ENCODE data around the gene OTULIN.

DNA sequence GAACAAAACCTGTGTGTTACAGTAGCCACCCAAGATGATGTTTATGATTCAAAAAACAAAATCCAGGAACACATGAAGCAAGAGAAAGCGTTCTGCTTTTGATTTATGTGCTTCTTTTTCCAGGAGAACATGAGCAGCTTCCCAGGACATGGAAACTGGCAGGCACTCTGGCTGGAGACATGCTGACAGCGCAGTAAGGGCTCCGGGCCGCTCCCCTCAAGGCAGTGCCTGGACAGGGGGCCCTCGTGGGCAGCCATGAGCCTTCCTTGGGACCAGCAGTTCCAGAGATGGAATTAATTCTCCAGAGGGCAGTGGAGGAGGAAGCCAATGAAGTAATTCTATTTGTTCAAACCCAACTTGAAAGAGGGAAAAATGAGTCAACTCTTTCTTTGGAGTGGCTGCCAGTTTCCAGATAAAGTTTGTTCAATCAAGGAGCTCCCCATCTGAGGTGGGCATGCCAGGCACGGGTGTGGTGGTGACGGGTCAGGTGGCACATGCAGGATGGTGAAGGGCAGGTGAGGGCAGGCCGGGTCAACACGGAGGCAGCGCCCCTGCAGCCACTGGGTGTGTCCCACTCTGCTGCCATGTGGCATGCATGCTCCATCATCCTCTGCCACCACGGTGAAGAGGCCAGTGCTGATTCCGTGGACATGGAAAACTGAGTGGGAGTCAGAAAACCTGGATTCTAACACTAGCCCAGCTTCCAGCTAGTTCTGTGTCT lies 83.8 kb downstream of the OTULIN start:
- TF ChIP-seq, protein P1, sequence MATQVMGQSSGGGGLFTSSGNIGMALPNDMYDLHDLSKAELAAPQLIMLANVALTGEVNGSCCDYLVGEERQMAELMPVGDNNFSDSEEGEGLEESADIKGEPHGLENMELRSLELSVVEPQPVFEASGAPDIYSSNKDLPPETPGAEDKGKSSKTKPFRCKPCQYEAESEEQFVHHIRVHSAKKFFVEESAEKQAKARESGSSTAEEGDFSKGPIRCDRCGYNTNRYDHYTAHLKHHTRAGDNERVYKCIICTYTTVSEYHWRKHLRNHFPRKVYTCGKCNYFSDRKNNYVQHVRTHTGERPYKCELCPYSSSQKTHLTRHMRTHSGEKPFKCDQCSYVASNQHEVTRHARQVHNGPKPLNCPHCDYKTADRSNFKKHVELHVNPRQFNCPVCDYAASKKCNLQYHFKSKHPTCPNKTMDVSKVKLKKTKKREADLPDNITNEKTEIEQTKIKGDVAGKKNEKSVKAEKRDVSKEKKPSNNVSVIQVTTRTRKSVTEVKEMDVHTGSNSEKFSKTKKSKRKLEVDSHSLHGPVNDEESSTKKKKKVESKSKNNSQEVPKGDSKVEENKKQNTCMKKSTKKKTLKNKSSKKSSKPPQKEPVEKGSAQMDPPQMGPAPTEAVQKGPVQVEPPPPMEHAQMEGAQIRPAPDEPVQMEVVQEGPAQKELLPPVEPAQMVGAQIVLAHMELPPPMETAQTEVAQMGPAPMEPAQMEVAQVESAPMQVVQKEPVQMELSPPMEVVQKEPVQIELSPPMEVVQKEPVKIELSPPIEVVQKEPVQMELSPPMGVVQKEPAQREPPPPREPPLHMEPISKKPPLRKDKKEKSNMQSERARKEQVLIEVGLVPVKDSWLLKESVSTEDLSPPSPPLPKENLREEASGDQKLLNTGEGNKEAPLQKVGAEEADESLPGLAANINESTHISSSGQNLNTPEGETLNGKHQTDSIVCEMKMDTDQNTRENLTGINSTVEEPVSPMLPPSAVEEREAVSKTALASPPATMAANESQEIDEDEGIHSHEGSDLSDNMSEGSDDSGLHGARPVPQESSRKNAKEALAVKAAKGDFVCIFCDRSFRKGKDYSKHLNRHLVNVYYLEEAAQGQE (IDR thresholded peaks at IDR 0.05; ENCODE audit: insufficient replicate concordance, low read depth), result no peak
- TF ChIP-seq, protein P2, sequence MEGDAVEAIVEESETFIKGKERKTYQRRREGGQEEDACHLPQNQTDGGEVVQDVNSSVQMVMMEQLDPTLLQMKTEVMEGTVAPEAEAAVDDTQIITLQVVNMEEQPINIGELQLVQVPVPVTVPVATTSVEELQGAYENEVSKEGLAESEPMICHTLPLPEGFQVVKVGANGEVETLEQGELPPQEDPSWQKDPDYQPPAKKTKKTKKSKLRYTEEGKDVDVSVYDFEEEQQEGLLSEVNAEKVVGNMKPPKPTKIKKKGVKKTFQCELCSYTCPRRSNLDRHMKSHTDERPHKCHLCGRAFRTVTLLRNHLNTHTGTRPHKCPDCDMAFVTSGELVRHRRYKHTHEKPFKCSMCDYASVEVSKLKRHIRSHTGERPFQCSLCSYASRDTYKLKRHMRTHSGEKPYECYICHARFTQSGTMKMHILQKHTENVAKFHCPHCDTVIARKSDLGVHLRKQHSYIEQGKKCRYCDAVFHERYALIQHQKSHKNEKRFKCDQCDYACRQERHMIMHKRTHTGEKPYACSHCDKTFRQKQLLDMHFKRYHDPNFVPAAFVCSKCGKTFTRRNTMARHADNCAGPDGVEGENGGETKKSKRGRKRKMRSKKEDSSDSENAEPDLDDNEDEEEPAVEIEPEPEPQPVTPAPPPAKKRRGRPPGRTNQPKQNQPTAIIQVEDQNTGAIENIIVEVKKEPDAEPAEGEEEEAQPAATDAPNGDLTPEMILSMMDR (IDR thresholded peaks at IDR 0.05; ENCODE audit: insufficient read depth, low read length), result no peak
- TF ChIP-seq POLR2AphosphoS5 (IDR thresholded peaks at IDR 0.05; ENCODE audit: low read depth), result no peak

All from HL-60 (cell line).